IPS DF 6.9 (cell line): Measurements from ENCODE around the gene MRPS7.
"Not testable (repeated sequence)": the region's sequence is repeated elsewhere in the genome, so short reads cannot be mapped to it uniquely, and the experiment has no call there.

Experiments
- DNase-seq: peaks from one replicate; pipeline ENCODE4 v3.0.0-alpha.2; 2013; ENCODE audit warnings: low read depth, low spot score
- H3K27ac ChIP-seq: one replicate; pipeline ENCODE4 v1.5.1; 2013; ENCODE audit warnings: low read length, control low read depth
- H3K27me3 ChIP-seq: 2 replicates; pipeline ENCODE4 v1.6.1; 2013; ENCODE audit warnings: mild to moderate bottlenecking, low read length; ENCODE audit not compliant: control insufficient read depth, insufficient read depth
- H3K36me3 ChIP-seq: 2 replicates; pipeline ENCODE4 v1.6.1; 2013; ENCODE audit warnings: low read length; ENCODE audit not compliant: control insufficient read depth, insufficient read depth
- H3K4me1 ChIP-seq: 2 replicates; pipeline ENCODE4 v1.6.1; 2013; ENCODE audit warnings: low read length; ENCODE audit not compliant: control insufficient read depth, insufficient read depth
- H3K4me3 ChIP-seq: 2 replicates; pipeline ENCODE4 v1.5.1; 2013; ENCODE audit warnings: mild to moderate bottlenecking, low read length
- H3K9me3 ChIP-seq: 2 replicates; pipeline ENCODE4 v1.6.1; 2013; ENCODE audit warnings: low read length, inconsistent platforms; ENCODE audit not compliant: control insufficient read depth, insufficient read depth
- WGBS: extraction: QIAGEN DNeasy Blood & Tissue Kit; methylation state at CpG from one replicate; pipeline ENCODE4 v1.1.7; 2013; ENCODE audit warnings: mixed read lengths, missing lambda C conversion rate; ENCODE audit not compliant: insufficient read length, insufficient coverage; 5-methylcytosine and 5-hydroxymethylcytosine counted together

The MRPS7 gene

GRCh38 chr17:75271955-75272847, 10.5 kb downstream of the MRPS7 start:
- Histone ChIP-seq H3K36me3 (0 out of 2 replicates have a peak, but pooled peaks cover 4% of the 10 kb centered on the region), H3K4me1 (peaks cover 4% of the 10 kb centered on the region; the same call in 1 of the 2 replicates)

GRCh38 chr17:75272848-75273184, 11.1 kb downstream of the MRPS7 start:
- DNase-seq, result no peak
- WGBS, result no CpG with 5 or more reads among the region's 3 CpGs
- Histone ChIP-seq H3K4me3 (no peak overlapping the region), H3K9me3 (no peaks in the 10 kb centered on the region), H3K36me3 (0 out of 2 replicates have a peak, but pooled peaks cover 6% of the 10 kb centered on the region), H3K27ac (no peak overlapping the region), H3K4me1 (peaks cover 4% of the 10 kb centered on the region; the same call in 1 of the 2 replicates), H3K27me3 (no peaks in the 10 kb centered on the region)

More at GRCh38 chr17:75271955-75272847, 10.5 kb downstream of the MRPS7 start:
- WGBS, result no CpG with 5 or more reads among the region's 24 CpGs
- Histone ChIP-seq H3K27ac (no peak overlapping the region), H3K9me3 (no peaks in the 10 kb centered on the region), H3K4me3 (peak overlapping the region; percentile 45; the same call in 1 of the 2 replicates), H3K27me3 (no peaks in the 10 kb centered on the region)
- DNase-seq, result no peak

- Histone ChIP-seq H3K9me3 (no peaks in the 10 kb centered on the region), H3K27ac (no peak overlapping the region), H3K36me3 (peaks cover 6% of the 10 kb centered on the region; the same call in 1 of the 2 replicates), H3K4me1 (peaks cover 4% of the 10 kb centered on the region; the same call in 1 of the 2 replicates), H3K4me3 (no peak overlapping the region), H3K27me3 (no peaks in the 10 kb centered on the region)
- WGBS, result no CpG with 5 or more reads among the region's 7 CpGs
- DNase-seq, result no peak
Observed at GRCh38 chr17:75273977-75274708, 12.5 kb downstream of the MRPS7 start.

- H3K4me1 ChIP-seq, result no peaks in the 10 kb centered on the region
- WGBS, result no CpG with 5 or more reads among the region's 6 CpGs
- H3K27ac ChIP-seq, result no peak overlapping the region
- no peak overlapping the region for H3K4me3 ChIP-seq
- H3K36me3 ChIP-seq, result peaks cover 2% of the 10 kb centered on the region; the same call in 1 of the 2 replicates
- DNase-seq, result no peak
- H3K27me3 ChIP-seq, result no peaks in the 10 kb centered on the region
- no peaks in the 10 kb centered on the region for H3K9me3 ChIP-seq
Observed at GRCh38 chr17:75277664-75278071, 16.0 kb downstream of the MRPS7 start.

DNA sequence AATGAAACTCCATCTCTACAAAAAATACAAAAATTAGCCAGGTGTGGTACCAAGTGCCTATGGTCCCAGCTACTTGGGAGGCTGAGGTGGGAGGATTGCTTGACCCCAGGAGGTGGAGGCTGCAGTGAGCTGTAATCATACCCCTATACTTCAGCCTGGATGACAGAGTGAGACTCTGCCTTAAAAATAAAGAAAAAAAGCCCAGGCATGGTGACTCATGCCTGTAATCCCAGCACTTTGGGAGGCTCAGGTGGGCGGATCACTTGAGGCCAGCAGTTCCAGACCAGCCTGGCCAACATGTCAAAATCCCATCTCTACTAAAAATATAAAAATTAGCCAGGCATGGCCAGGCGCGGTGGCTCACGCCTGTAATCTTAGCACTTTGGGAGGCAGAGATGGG, 18.5 kb downstream of the MRPS7 start:
- not testable (repeated sequence) for H3K4me1 ChIP-seq, H3K9me3 ChIP-seq, H3K36me3 ChIP-seq, DNase-seq, H3K27ac ChIP-seq, H3K4me3 ChIP-seq, H3K27me3 ChIP-seq
- no CpG with 5 or more reads among the region's 4 CpGs for WGBS

GRCh38 chr17:75285123-75285522, 23.4 kb downstream of the MRPS7 start:
- no peaks in the 10 kb centered on the region for H3K4me1 ChIP-seq
- H3K27me3 ChIP-seq, result no peaks in the 10 kb centered on the region
- no peak overlapping the region for H3K4me3 ChIP-seq
- peaks cover 8% of the 10 kb centered on the region; the same call in 1 of the 2 replicates for H3K36me3 ChIP-seq
- no CpG with 5 or more reads among the region's 6 CpGs for WGBS
- no peak overlapping the region for H3K27ac ChIP-seq
- no peaks in the 10 kb centered on the region for H3K9me3 ChIP-seq
- no peak for DNase-seq

- WGBS, result no CpG with 5 or more reads among the region's 9 CpGs
- H3K27ac ChIP-seq, result no peak overlapping the region
- H3K27me3 ChIP-seq, result no peaks in the 10 kb centered on the region
- H3K36me3 ChIP-seq, result peaks cover 8% of the 10 kb centered on the region; the same call in 1 of the 2 replicates
- H3K4me1 ChIP-seq, result no peaks in the 10 kb centered on the region
- no peaks in the 10 kb centered on the region for H3K9me3 ChIP-seq
- no peak overlapping the region for H3K4me3 ChIP-seq
- DNase-seq, result no peak
Observed at GRCh38 chr17:75287221-75287620, 25.5 kb downstream of the MRPS7 start.

- H3K27me3 ChIP-seq, result no peaks in the 10 kb centered on the region
- no peaks in the 10 kb centered on the region for H3K4me1 ChIP-seq
- no CpG with 5 or more reads among the region's 2 CpGs for WGBS
- H3K4me3 ChIP-seq, result peak overlapping the region; percentile 83; the same call in 1 of the 2 replicates
- H3K9me3 ChIP-seq, result no peaks in the 10 kb centered on the region
- peaks cover 8% of the 10 kb centered on the region; the same call in 1 of the 2 replicates for H3K36me3 ChIP-seq
- DNase-seq, result no peak
- H3K27ac ChIP-seq, result no peak overlapping the region
Observed at GRCh38 chr17:75288359-75288758, 26.7 kb downstream of the MRPS7 start.

DNA sequence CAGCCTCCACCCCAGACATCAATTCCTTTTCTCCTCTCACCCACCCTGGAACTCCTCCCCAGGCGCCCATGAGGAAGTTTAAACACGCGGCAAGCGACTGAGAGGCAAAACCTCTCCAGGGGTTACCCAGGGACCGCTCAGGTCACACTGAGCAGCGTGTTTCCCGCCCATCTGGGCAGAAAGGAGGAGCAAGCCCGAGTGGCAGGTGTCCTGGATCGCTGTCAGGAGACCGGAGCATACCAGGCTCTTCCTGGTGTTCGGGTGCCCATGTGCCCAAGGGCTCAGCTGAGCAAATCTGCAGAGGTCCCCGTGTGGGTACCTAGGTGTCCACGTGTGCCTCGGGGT, 27.1 kb downstream of the MRPS7 start:
- no CpG with 5 or more reads among the region's 14 CpGs for WGBS
- DNase-seq, result no peak
- Histone ChIP-seq H3K4me3 (peak overlapping the region; percentile 83), H3K27ac (no peak overlapping the region), H3K27me3 (no peaks in the 10 kb centered on the region), H3K4me1 (no peaks in the 10 kb centered on the region), H3K9me3 (no peaks in the 10 kb centered on the region), H3K36me3 (peaks cover 8% of the 10 kb centered on the region; the same call in 1 of the 2 replicates)

DNA sequence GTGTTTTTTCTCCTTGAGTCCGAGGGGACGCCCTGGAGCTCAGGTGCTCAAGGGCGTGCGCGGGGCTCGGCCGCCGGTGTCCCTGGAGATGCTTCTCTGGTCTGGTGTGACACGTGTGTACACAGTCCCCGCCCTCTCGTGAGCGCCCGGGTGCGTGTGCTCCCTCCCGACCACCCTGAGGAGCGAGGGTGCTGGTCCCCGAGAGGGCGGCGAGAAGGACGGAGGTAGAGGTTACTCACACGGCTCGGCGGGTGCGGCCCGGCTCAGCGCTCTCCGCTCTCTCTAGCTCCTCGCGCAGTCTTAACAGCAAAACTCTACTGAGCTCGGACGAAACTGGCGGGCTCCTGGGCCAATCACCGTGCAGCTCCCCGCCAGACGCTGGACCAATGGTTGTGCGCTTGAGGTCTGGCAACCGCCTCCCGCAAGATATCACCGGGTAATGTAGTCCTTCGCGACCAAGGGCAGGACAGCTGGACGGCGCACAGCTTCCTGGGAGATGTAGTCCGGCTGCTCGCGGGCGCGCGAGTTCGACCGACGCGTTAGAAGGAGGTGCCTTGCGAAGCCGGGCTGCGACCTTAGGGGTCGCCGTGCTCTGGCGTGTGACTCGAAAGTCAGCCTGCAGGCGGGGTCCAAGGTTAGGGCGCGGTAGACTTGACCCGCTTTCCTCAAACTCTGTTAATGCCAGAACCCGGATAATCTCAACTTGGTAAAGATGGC, 27.6 kb downstream of the MRPS7 start, which contains the start of gene SLC25A19:
Gene SLC25A19 (minus strand): TSS at position 319 of the 717 bp plus-strand sequence. CDS start 2,669 bp downstream, outside the sequence.
- no peaks in the 10 kb centered on the region for H3K9me3 ChIP-seq
- H3K27ac ChIP-seq, result no peak within 1 kb of the TSS
- no CpG with 5 or more reads among the region's 65 CpGs for WGBS
- peak within 1 kb of the TSS; percentile 83 for H3K4me3 ChIP-seq
- H3K27me3 ChIP-seq, result no peaks in the 10 kb centered on the region
- peak; percentile 96 for DNase-seq
- H3K4me1 ChIP-seq, result no peaks in the 10 kb centered on the region
- H3K36me3 ChIP-seq, result peaks cover 8% of the 10 kb centered on the region; the same call in 1 of the 2 replicates
